ENCODE data around the gene MRC1.

DNA sequence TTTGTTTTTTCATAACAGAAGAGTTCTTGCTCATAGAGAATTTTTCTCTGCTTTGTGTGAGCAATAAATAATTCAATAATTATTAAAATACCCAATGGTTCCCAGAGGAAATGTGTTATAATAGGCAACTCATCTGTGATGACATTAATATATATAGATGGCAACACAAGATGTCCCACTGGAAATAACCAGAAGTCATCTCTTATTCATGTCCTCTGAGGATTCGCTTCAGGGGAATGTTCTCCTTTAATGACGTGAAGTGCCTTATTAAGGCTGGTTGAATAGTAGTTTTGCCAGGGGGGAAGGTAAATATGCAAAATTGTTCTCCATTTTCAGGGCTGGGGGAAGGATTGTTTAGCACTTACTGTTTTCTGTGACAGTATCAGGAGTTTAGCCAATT lies 145.7 kb downstream of the MRC1 start:
- TF ChIP-seq, protein P1, sequence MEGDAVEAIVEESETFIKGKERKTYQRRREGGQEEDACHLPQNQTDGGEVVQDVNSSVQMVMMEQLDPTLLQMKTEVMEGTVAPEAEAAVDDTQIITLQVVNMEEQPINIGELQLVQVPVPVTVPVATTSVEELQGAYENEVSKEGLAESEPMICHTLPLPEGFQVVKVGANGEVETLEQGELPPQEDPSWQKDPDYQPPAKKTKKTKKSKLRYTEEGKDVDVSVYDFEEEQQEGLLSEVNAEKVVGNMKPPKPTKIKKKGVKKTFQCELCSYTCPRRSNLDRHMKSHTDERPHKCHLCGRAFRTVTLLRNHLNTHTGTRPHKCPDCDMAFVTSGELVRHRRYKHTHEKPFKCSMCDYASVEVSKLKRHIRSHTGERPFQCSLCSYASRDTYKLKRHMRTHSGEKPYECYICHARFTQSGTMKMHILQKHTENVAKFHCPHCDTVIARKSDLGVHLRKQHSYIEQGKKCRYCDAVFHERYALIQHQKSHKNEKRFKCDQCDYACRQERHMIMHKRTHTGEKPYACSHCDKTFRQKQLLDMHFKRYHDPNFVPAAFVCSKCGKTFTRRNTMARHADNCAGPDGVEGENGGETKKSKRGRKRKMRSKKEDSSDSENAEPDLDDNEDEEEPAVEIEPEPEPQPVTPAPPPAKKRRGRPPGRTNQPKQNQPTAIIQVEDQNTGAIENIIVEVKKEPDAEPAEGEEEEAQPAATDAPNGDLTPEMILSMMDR (conservative IDR thresholded peaks at IDR 0.05): no peak
- no peak for TF ChIP-seq EZH2 (IDR thresholded peaks at IDR 0.05; ENCODE audit: low read depth)
